Activated CD4-positive, alpha-beta T cell treated with anti-CD3 and anti-CD28 coated beads for 4 hours (primary cell): ENCODE data around the gene MTHFD2L.

ENCODE experiments used
- DNase-seq, 2 donors: peaks; one replicate each; pipeline ENCODE4 v3.0.0-alpha.2; 2020

Gene MTHFD2L

GRCh38 chr4:74133786-74134499 is 24.0 kb upstream of the MTHFD2L start:
- peak; percentile 3 to 36 for DNase-seq

- no peak for DNase-seq
These were observed 23.4 kb upstream of the MTHFD2L start for GRCh38 chr4:74134500-74134852.

GRCh38 chr4:74146581-74147129 is 11.3 kb upstream of the MTHFD2L start:
- no peak for DNase-seq

GRCh38 chr4:74148205-74148604 is 9.7 kb upstream of the MTHFD2L start:
- DNase-seq = no peak

GRCh38 chr4:74152836-74153235 is 5.1 kb upstream of the MTHFD2L start:
- no peak for DNase-seq

GRCh38 chr4:74156521-74156920 is 1.4 kb upstream of the MTHFD2L start:
- DNase-seq = no peak

GRCh38 chr4:74157154-74157553 is 764 bp upstream of the MTHFD2L start:
- no peak for DNase-seq

GRCh38 chr4:74158466-74159142 is 686 bp downstream of the MTHFD2L start:
- no peak for DNase-seq

GRCh38 chr4:74159143-74159709 is 1.3 kb downstream of the MTHFD2L start:
- no peak for DNase-seq

GRCh38 chr4:74161666-74162450 is 3.9 kb downstream of the MTHFD2L start:
- DNase-seq = no peak

- DNase-seq = no peak
These were observed 8.2 kb downstream of the MTHFD2L start for GRCh38 chr4:74166135-74166534.

- no peak for DNase-seq
These were observed 8.9 kb downstream of the MTHFD2L start for GRCh38 chr4:74166818-74167217.

GRCh38 chr4:74167585-74167984 is 9.7 kb downstream of the MTHFD2L start:
- no peak for DNase-seq

GRCh38 chr4:74168841-74169240 is 10.9 kb downstream of the MTHFD2L start:
- no peak for DNase-seq

GRCh38 chr4:74173321-74173720 is 15.4 kb downstream of the MTHFD2L start:
- no peak for DNase-seq

GRCh38 chr4:74174421-74174820 is 16.5 kb downstream of the MTHFD2L start:
- no peak for DNase-seq

- DNase-seq = no peak
These were observed 17.0 kb downstream of the MTHFD2L start for GRCh38 chr4:74174941-74175340.

- DNase-seq = no peak
These were observed 17.5 kb downstream of the MTHFD2L start for GRCh38 chr4:74175379-74175778.

- DNase-seq = no peak
These were observed 20.9 kb downstream of the MTHFD2L start for GRCh38 chr4:74178798-74179197.

GRCh38 chr4:74181219-74181618 is 23.3 kb downstream of the MTHFD2L start:
- no peak for DNase-seq

- DNase-seq = no peak
These were observed 31.0 kb downstream of the MTHFD2L start for GRCh38 chr4:74188912-74189311.

GRCh38 chr4:74189331-74190043 is 31.6 kb downstream of the MTHFD2L start:
- DNase-seq = no peak

- DNase-seq = no peak
These were observed 32.4 kb downstream of the MTHFD2L start for GRCh38 chr4:74190332-74190731.
